ENCODE data around the gene FAM53B. TPM values are rescaled to one million over a fixed set of nuclear protein-coding genes. Genes with fewer than 3 reads are reported as not detected.

FAM53B gene
- total RNA-seq, 4 donors from 2014 or later = 63.5 to 75.5 (median 67.3) TPM

GRCh38 chr10:124671486-124672075, 72.6 kb downstream of the FAM53B start:
- peak; percentile 84 to 89 for DNase-seq (ENCODE audit: low spot score in 2 of 2)
- TF ChIP-seq EP300 (IDR thresholded peaks at IDR 0.05) (no peak), POLR2AphosphoS5 (IDR thresholded peaks at IDR 0.05) (no peak), CTCF (IDR thresholded peaks at IDR 0.05) (peak; percentile 57 to 64), POLR2A (IDR thresholded peaks at IDR 0.05) (no peak)
- H3K36me3 ChIP-seq = no peaks in the 10 kb centered on the region
- WGBS = 27% methylated on average over 8 of the region's 8 CpGs
- peaks cover 90% of the 10 kb centered on the region for H3K4me1 ChIP-seq
- H3K27ac ChIP-seq = peak overlapping the region; percentile 77
- no peak overlapping the region for H3K4me3 ChIP-seq
- H3K27me3 ChIP-seq = no peaks in the 10 kb centered on the region
- no peaks in the 10 kb centered on the region for H3K9me3 ChIP-seq

DNA sequence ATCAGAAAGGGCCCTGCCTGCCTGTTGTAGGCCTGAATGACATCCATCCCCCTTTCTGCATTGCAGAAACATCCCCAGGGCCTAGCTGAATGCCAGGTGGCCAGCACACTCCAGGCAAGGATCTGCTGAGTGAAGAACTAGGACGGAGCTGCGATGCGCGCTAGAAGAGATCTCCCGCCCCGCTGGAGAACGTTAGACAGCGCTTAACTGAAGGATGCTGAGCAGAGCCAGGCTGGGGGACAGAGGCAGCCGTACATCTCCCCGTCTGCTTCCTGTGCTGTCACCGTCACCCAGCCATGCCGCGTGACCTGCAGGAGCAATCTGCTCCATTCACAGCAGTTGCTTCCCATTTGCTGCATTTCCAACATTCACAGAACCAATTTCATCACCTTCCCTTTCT, 73.3 kb downstream of the FAM53B start:
- no peaks in the 10 kb centered on the region for H3K9me3 ChIP-seq
- peak overlapping the region; percentile 77 for H3K27ac ChIP-seq
- H3K4me1 ChIP-seq = peaks cover 91% of the 10 kb centered on the region
- H3K27me3 ChIP-seq = no peaks in the 10 kb centered on the region
- H3K36me3 ChIP-seq = no peaks in the 10 kb centered on the region
- no peak for DNase-seq (ENCODE audit: low spot score in 2 of 2)
- no peak for TF ChIP-seq EP300 (IDR thresholded peaks at IDR 0.05)
- TF ChIP-seq CTCF (IDR thresholded peaks at IDR 0.05) = no peak
- TF ChIP-seq POLR2AphosphoS5 (IDR thresholded peaks at IDR 0.05) = no peak
- TF ChIP-seq POLR2A (IDR thresholded peaks at IDR 0.05) = no peak
- H3K4me3 ChIP-seq = no peak overlapping the region
- 90% methylated on average over 13 of the region's 13 CpGs for WGBS

DNA sequence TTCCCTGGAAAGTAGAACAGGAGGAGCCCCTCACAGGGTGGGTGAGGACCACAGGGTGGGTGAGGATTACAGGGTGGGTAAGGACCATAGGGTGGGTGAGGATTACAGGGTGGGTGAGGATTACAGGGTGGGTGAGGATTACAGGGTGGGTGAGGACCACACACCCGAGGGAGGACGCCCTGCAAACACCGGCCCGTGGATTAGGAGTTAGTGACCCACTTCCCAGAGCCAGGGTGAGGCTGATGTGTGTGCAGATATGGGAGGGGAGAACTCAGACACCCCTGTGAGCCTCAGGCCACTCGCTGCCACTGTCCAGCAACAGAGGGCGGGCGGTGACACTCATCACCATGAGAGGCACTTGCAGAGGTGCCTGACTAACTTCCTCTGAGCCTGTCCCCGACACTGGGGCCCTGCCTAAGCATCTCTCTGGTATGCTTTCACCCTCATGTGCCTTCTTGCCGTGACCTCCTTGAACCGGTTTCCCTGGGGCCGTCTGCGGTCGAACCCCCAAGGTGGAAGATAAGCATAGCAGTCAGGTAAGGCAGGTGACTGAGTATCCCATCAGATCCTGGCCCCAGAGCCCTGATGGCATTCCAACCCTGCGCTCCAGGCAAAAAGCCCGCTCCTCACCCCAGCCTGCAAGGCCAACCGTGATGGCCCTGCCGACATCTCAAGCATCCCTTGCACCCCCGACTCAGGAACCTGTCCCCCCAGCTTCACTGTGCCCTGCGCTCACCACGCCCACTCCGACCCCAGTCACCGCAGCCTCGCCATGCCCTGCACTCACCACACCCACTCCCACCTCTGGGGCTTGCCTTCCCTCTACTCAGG, 74.1 kb downstream of the FAM53B start:
- Histone ChIP-seq H3K27ac (no peak overlapping the region), H3K9me3 (no peaks in the 10 kb centered on the region), H3K4me3 (no peak overlapping the region), H3K27me3 (no peaks in the 10 kb centered on the region), H3K36me3 (no peaks in the 10 kb centered on the region), H3K4me1 (peaks cover 83% of the 10 kb centered on the region)
- DNase-seq (ENCODE audit: low spot score in 2 of 2) = no peak
- TF ChIP-seq EP300 (IDR thresholded peaks at IDR 0.05) = no peak
- no peak for TF ChIP-seq POLR2AphosphoS5 (IDR thresholded peaks at IDR 0.05)
- TF ChIP-seq CTCF (IDR thresholded peaks at IDR 0.05) = no peak
- TF ChIP-seq POLR2A (IDR thresholded peaks at IDR 0.05) = no peak
- 87% methylated on average over 22 of the region's 23 CpGs for WGBS

- H3K36me3 ChIP-seq = peaks cover under 1% of the 10 kb centered on the region
- TF ChIP-seq POLR2A (IDR thresholded peaks at IDR 0.05) = no peak
- no peak for TF ChIP-seq EP300 (IDR thresholded peaks at IDR 0.05)
- TF ChIP-seq POLR2AphosphoS5 (IDR thresholded peaks at IDR 0.05) = no peak
- no peak for TF ChIP-seq CTCF (IDR thresholded peaks at IDR 0.05)
- no peaks in the 10 kb centered on the region for H3K9me3 ChIP-seq
- H3K27me3 ChIP-seq = no peaks in the 10 kb centered on the region
- peaks cover 77% of the 10 kb centered on the region for H3K4me1 ChIP-seq
- WGBS = 89% methylated on average over 16 of the region's 20 CpGs
- no peak overlapping the region for H3K4me3 ChIP-seq
- H3K27ac ChIP-seq = peak overlapping the region; percentile 30
- DNase-seq (ENCODE audit: low spot score in 2 of 2) = no peak
Observed at GRCh38 chr10:124669141-124669823, 74.9 kb downstream of the FAM53B start.
